GM19193 (cell line): ENCODE measurements around the gene UHMK1.

ENCODE experiments used
- POLR2A ChIP-seq: IDR thresholded peaks from 4 replicates; pipeline ENCODE4 v1.6.1; 2011; ENCODE audit not compliant: insufficient read depth, insufficient read length; ENCODE audit errors: extremely low read depth

The UHMK1 gene

GRCh38 chr1:162500805-162501204 is 3.2 kb downstream of the UHMK1 start:
- TF ChIP-seq POLR2A, result no peak

- TF ChIP-seq POLR2A, result no peak
Observed at GRCh38 chr1:162502077-162502476, 4.5 kb downstream of the UHMK1 start.

GRCh38 chr1:162502928-162503327 is 5.3 kb downstream of the UHMK1 start:
- TF ChIP-seq POLR2A, result no peak

GRCh38 chr1:162527314-162527713 is 29.7 kb downstream of the UHMK1 start:
- no peak for TF ChIP-seq POLR2A

GRCh38 chr1:162530307-162530987 is 32.8 kb downstream of the UHMK1 start:
- TF ChIP-seq POLR2A, result no peak

- TF ChIP-seq POLR2A, result no peak
Observed at GRCh38 chr1:162530988-162531319, 33.3 kb downstream of the UHMK1 start.

- TF ChIP-seq POLR2A, result no peak
Observed at GRCh38 chr1:162535501-162535900, 37.9 kb downstream of the UHMK1 start.

GRCh38 chr1:162536511-162536910 is 38.9 kb downstream of the UHMK1 start:
- no peak for TF ChIP-seq POLR2A

GRCh38 chr1:162537216-162537615 is 39.6 kb downstream of the UHMK1 start:
- no peak for TF ChIP-seq POLR2A

GRCh38 chr1:162538815-162539431 is 41.3 kb downstream of the UHMK1 start:
- no peak for TF ChIP-seq POLR2A

GRCh38 chr1:162541619-162542141 is 44.1 kb downstream of the UHMK1 start:
- no peak for TF ChIP-seq POLR2A

- TF ChIP-seq POLR2A, result no peak
Observed at GRCh38 chr1:162543228-162543627, 45.6 kb downstream of the UHMK1 start.

GRCh38 chr1:162548170-162548569 is 50.6 kb downstream of the UHMK1 start:
- TF ChIP-seq POLR2A, result no peak

- TF ChIP-seq POLR2A, result no peak
Observed at GRCh38 chr1:162549001-162549400, 51.4 kb downstream of the UHMK1 start.

- no peak for TF ChIP-seq POLR2A
Observed at GRCh38 chr1:162550925-162551324, 53.3 kb downstream of the UHMK1 start.

GRCh38 chr1:162551969-162552683 is 54.5 kb downstream of the UHMK1 start:
- TF ChIP-seq POLR2A, result no peak
